HG03045 (cell line): ENCODE measurements around the gene TMEM221.

Experiments used
- ATAC-seq: cut with Tn5 transposase; IDR thresholded peaks from one replicate; pipeline ENCODE4 v1.9.1; 2021; ENCODE audit warnings: mild to moderate bottlenecking, moderate library complexity; ENCODE audit not compliant: unreplicated experiment

The TMEM221 gene

DNA sequence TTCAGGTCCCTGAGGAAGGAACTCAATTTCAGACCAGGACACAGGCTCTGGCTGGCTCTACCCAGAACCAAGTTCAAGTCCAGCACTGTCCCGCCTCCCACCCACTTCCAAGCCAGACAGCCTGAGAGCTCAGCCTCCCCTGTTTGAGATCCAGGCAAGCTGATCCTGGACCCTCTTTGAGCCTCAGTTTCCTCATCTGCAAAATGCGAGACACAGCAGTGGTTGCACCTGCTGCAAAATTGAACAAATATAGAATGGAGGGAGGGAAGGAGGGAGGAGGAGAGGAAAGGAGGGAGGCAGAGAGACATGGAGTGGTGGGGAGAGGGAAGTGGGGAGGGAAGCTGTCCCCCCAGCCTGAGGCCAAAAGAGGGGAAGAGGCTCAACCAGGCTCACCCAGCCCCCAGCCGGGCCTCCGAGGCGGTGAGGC, 751 bp downstream of the TMEM221 start:
- no peak for ATAC-seq

DNA sequence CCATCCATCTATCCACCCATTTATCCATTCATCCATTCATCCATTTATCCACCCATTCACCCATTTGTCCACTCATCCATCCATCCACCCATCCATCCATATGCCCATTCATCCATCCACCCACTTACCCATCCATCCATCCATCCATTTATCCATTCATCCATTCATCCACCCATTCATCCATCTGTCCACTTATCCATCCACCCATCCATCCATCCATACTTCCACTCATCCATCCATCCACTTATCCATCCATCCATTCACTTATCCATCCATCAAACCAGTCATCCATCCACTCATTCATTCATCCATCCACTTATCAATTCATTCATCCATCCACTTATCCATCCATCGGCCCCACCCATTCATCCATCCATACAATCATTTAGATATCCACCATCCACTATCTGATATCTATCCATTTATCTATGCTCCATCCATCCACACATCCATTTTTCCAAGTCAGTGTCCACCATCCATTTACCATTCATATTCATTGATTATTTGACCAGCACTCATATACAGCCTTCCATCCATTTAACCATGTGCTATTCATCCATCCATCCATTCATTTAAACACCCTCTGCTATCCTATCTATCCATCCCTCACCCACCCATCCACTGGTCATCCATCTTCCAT, 2.8 kb downstream of the TMEM221 start:
- ATAC-seq: no peak

DNA sequence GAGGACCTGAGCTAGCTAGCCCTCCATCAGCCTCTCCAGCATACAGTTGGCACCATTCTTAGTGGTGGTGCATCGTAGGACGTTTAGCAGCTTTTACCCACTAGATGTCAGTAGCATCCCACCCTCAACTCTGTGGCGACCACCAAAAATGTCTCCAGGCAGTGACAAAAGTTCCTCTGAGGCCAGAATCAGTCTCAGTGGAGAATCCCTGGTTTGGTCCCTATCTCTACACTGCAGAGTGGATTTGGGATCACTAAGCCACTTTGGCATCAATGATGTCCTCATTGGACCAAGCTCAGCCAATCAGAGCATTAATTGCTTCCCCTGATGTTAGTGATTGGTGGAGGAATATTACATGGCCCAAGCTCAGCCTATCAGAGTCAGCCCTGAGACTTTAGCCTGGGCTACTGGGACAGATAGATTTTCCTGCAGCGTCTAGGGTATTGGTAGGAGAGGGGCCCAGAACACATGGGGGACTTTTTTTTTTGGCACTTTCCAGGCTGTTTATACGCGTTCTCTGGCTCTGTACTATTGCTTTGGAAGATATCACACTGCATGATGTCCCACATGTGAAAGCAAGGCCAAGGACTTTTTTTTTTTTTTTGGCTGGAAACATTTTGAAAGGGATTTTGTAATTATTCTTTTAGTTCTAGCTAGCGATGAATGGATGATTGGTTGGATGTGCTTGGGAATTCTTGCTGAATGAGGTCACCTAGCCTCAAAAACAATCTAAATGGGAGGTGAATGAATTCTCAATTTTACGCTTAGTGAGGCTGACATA, 7.0 kb downstream of the TMEM221 start:
- no peak for ATAC-seq

DNA sequence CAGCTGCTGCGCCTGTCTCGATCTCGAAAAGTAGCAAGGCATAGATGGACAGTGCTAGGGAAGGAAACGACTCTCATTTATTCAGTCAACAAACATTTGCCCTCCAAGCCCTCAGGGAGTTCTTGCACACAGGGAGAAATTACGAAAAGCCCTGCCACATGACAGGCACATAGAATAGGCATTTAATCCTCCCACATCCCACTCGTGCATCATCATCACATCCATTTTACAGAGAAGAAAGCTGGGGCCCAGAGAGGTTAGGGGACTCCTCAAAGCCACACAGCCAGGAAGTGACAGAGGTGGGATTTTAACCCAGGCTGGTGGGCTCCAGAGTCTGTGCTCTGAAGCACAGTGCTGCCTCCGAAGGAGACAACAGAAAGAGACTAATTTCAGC, 11.6 kb downstream of the TMEM221 start:
- no peak for ATAC-seq

DNA sequence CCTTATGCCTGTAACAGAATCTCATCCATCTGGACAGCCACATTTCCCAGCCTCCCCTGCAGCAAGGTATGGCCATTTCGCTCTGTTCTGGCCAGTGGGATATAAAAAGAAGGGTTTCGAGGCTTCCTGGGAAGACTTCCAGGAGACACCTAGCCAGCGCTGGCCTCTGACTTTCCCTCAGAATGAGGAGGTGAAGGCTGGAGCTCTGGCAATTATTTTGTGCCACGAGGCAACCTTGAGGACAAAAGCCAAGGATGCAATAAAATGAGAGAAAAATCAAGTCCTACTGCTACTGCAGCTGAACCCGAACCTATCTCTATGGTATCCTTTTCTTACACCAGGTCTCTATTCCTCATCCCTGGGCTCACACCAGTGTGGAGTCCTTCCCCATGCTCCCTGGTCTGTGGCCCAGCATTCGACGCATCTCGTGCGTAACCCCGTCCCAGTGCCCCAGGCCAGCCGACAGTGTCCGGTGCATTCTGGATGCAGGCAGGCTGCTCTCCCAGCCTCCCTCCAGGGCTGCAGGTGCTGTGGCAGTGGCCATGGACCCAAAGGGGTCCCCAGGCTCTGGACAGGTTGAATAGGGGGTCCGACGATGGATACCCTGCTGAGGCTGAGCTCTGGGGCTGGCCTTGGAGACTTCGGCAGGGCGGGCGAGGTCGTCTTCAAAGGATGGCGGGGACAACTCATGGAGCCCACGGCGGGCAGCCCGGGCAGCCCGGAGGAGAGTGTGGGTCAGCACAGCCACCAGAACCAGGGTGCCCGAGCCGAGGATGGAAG, 12.2 kb downstream of the TMEM221 start:
- ATAC-seq: no peak

DNA sequence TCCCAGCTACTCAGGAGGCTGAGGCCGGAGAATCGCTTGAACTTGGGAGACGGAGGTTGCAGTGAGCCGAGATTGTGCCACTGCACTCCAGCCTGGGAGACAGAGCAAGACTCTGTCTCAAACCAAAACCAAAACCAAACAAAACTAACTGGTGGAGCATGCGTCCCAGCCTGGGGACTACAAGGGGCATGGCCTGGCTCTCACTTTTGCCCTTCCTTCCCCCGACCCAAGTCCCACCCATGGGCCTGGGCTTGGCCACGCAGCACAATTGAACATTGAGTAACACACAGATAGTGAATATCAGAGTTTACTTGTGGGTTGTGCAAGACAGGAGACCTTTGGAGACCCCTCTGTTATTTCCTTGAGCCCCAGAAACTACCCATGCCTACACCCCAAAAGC, 13.2 kb downstream of the TMEM221 start:
- ATAC-seq: no peak

DNA sequence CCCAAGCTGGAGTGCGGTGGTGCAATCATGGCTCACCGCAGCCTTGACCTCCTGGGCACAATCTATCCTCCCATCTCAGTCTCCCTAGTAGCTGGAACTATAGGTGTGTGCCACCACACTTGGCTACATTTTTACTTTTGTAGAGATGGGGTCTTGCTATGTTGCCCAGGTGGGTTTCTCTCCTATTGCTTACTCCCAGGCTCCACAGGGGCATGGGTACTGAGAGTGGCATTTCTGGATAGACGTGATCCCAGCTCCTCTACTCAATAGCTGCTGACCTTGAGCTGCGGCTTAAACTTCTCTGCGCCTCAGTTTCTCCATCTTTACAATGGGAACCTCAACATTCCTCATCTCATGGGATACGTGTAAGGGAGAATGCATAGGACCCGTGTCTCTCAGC, 17.1 kb downstream of the TMEM221 start:
- no peak for ATAC-seq

DNA sequence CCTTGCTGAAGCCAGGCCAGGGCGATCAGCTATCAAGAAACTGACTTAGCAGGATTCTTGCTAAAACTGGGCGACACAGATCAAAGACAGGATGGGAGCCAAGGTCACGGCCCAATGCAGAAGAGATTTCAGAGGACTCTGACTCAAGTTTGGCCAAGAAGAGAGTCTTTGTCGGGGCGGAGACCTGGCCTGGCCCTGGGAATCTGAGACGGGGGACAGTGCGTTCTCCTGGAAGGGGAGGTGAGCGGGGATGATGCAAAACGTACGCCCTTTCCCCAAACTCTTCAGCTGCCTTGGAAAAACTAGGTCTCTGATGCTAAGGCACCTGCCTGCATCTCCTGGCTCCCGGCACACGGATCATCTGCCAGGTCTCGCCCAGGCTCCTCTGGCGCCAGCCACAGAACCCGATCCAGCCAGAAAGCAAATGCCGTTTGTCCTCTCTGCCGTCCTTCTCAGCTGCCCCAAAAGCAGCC, 18.8 kb downstream of the TMEM221 start:
- no peak for ATAC-seq

DNA sequence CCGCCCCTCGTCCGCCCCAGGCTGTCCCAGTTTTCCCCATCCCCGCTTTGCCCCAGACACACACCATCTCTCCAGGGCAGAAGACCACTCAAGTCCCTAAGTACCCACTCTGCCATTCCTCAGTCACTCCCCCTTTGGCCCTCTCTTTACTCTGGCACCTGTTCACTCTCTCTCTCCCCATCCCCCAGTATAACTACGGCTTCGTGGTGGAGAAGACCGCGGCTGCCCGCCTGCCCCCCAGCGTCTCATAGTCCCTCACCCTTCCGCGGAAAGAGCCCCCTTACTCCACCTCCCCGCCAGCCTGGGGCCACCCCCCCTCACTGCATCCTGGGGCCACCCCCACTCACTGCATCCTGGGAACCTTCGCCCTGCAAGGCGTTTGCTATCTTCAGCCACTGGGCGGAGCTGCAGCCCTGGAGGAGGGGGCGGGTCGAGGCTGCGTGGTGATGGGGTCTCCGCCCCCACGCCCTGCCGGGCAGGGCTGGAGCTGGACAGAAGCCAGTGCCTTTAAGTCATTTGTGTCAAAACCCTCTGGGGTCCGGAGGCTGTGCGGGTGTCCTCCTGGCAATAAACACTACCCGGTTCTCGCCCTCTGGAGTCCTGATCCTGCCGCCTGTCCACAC, 23.6 kb downstream of the TMEM221 start:
- no peak for ATAC-seq

DNA sequence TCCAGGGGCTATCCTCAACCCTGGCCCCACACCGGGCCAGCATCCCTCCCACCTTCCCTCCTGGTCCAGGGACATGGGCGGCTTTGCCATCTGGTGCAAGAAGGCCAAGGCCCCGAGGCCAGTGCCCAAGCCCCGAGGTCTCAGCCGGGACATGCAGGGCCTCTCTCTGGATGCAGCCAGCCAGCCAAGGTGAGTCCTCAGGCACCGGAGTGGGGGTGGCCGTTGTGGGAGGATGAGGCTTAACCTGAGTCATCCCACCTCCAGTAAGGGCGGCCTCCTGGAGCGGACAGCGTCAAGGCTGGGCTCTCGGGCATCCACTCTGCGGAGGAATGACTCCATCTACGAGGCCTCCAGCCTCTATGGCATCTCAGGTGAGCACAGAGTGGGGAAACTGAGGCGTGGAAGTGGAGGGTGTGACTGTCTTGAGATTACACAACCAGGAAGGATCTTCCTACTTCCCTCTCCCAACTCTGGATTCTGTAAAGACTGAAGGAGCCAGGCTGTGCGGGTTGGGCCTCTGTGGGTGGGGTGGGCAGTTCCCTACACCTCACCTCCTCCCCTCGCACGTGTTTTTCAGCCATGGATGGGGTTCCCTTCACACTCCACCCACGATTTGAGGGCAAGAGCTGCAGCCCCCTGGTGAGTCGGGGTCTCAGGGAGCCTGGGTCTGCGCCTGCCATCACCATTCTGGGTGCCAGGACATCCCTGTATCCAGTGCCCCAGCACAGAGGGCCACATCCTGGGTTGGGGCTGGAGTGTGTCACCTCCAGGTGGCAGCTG, 24.8 kb downstream of the TMEM221 start:
- ATAC-seq: no peak

DNA sequence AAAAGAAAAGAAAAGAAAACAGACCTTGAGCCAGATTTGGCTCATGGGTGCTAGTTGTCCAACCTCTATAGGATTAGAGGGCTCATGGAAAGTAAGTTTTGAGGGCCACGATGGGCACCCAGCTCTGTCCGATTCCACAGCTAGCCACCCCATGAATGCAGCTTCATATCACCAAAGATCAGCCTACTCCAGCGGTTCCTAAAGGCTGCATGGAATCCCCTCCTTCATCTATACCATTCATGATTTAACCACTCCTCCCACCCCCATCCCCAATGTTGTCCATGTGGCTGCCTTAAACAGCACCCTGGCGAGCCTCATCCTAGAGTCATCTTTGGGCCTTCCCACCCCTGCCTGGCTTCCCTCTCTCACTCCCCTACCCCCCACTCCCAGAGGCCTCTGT, 26.5 kb downstream of the TMEM221 start:
- no peak for ATAC-seq

DNA sequence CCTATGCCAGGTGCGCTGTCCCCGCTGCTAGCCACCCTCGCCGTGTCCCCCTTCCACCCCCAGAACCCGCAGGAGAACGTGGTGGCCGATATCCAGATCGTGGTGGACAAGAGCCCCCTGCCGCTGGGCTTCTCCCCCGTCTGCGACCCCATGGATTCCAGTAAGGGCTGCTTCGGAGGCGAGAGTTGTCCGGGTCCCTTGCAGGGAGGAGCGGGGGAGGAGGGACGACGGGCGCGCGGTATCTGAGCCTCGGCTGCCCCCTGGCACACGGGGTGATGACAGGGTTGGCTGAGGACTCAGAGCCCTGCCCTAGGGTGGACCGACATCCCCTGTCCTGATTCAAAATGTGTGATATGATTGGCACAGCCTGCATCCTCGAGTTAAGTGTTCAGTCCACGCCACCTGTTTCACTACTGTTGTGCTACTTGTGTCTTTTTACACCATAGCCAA, 28.0 kb downstream of the TMEM221 start:
- peak; percentile 12 for ATAC-seq

DNA sequence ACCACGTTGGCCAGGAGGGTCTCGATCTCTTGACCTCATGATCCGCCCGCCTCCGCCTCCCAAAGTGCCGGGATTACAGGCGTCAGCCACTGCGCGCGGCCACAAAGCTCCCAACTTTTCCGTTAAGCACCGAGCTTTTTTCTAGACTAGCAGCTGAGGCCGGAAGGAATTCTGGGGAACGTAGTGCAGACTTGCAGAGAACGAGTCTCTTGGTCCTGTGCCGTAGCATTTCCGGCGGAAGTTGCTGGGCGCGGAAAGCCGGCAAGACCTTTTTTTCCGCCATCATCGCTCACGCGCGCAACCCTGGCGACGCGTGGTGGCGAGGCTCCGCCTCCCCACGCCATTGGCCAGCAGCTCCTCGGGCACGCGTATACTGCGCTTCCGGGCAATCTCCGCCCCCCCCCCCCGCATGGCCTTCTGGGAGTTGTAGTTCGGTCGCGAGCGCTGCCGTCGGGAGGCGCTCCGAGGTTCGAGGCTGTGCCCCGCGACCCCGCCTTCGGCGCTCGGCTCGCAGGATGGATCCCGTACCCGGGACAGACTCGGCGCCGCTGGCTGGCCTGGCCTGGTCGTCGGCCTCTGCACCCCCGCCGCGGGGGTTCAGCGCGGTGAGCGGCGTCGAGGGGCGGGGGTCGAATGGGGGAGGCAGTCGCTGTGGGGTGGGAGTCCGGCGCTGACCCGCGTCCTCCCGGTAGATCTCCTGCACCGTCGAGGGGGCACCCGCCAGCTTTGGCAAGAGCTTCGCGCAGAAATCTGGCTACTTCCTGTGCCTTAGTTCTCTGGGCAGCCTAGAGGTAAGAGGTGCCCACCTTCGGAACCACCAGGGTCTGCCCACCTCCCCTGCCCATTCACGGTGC, 28.6 kb downstream of the TMEM221 start, which contains the start of gene MVB12A:
TSS of gene MVB12A (plus strand) at position 427 of the 854 bp plus-strand sequence. CDS start at position 516, 89 bp downstream.
- peak; percentile 87 for ATAC-seq

DNA sequence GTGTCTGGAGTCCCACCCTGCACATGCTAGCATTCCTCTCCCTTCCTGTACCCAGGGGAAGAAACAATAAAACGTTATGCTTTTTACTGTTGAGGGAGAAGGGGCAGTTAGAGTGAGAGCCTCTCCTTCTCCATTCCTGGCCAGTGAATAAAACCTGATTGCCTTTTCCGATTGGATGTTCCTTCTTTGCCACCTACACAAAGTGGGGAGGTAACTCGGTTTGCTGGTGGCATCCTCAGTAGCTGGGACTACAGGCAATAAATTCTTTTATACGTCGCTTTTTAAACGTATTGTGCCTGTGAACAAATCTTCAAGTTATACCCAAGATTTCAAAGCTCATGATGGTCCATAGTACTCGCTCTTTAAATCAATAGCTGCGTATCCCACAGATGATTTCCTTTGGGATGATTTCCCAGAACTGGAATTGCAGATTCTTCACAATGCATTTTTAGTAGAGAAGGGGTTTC, 29.3 kb downstream of the TMEM221 start:
- ATAC-seq: no peak

DNA sequence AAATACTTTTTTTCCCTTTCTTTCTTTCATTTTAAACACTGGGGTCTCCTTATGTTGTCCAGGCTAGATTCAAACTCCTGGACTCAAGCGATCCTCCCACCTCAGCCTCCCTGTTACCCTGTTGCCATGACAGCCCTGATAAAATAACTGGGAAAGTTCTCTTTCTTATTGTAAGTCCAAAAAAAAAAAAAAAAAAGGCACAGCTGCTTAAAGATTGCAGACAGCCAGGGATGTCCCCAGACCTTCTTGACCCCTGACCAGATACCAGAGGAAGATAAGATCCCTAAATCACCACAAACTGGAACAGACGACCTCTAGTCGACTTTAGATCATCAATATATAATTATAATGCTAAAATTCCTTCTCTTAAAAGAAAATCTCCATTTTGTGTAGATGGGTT, 29.8 kb downstream of the TMEM221 start:
- ATAC-seq: no peak

DNA sequence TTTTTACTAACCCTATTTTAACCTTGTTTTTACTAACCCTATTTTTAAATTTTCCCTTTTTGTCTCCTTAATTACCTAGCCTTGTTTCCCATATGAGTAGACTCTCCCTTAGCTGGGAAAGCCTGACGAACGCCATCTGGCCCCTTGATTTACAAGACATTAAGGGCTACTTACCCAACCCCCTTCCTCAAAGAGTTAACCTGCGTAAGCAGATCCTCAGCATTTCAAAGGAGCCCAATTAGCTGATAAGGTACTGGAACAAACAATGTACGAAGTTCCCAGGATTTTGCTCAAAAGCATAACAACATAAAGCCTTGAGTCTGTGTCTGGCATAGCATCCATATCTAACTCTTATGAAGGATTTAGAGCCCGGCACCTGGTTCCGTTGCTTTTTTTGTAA, 33.3 kb downstream of the TMEM221 start:
- ATAC-seq: no peak

DNA sequence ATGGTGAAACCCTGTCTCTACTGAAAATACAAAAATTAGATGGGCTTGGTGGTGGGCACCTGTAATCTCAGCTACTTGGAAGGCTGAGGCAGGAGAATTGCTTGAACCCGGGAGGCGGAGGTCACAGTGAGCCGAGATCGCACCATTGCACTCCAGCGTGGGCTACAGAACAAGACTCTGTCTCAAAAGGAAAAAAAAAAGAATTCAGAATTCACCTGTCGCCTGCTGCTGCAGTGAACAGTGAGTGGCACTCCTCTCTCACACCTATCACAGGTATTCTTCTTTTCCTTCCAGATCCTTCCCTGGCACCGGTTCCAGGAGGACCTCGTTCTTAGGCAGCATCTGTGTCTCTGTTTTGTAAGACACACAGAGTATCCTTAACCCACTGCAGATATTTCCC, 34.4 kb downstream of the TMEM221 start:
- no peak for ATAC-seq

DNA sequence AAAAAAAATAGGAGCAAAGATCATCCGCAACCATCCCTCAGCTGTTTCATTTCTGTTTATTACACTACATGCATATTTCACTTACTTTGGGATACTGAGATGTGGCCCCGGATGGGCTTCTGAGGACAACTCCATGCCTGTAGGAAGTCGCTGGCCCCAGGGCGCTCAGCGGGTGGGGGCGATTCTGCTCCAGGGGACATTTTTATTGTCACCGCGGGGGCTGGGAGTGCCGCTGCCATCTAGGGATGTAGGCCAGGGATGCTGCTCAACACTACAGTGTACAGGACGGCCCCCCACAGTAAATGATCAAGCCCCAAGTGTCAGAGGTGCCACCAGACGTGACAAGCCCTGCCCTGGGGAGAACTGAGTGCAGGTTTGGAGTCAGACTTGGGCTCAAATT, 36.7 kb downstream of the TMEM221 start:
- no peak for ATAC-seq

DNA sequence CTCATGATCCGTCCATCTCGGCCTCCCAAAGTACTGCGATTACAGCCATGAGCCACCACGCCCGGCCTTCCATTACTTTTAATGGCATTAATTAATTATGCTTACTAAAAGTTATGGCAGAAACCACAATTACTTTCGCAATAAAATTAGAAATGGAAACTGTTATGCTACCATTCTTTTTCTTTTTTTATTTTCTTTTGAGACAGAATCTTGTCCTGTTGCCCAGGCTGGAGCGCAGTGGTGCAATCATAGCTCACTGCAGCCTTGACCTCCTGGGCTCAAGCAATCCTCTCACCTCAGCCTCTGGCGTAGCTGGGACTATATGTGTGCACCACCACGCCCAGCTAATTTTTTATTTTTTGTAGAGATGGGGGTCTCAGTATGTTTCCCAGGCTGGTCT, 38.5 kb downstream of the TMEM221 start:
- no peak for ATAC-seq
